Endothelial cell (in vitro differentiated cells): Measurements from ENCODE around the gene CPOX. TPM values are rescaled to one million over a fixed set of nuclear protein-coding genes. Genes with fewer than 3 reads are reported as not detected.
A peak's percentile ranks its signal among the peaks of the same experiment; 100 is the strongest.

Source experiments
- DNase-seq: peaks from one replicate; pipeline ENCODE4 v3.0.0; 2021; ENCODE audit warnings: low spot score
- H3K27ac Mint-ChIP-seq: one replicate; pipeline ENCODE4 v1.8.0; 2021; ENCODE audit warnings: mixed read lengths, inconsistent platforms; ENCODE audit not compliant: unreplicated experiment
- H3K27me3 Mint-ChIP-seq: one replicate; pipeline ENCODE4 v1.8.0; 2021; ENCODE audit warnings: mild to moderate bottlenecking, moderate library complexity, mixed read lengths, inconsistent platforms; ENCODE audit not compliant: unreplicated experiment
- H3K36me3 Mint-ChIP-seq: one replicate; pipeline ENCODE4 v1.8.0; 2021; ENCODE audit warnings: mild to moderate bottlenecking, low read depth, mixed read lengths, inconsistent platforms; ENCODE audit not compliant: unreplicated experiment
- H3K4me1 Mint-ChIP-seq: one replicate; pipeline ENCODE4 v1.8.0; 2021; ENCODE audit warnings: mild to moderate bottlenecking, mixed read lengths, inconsistent platforms; ENCODE audit not compliant: unreplicated experiment
- H3K4me3 Mint-ChIP-seq: one replicate; pipeline ENCODE4 v1.8.0; 2021; ENCODE audit warnings: mild to moderate bottlenecking, mixed read lengths, inconsistent platforms; ENCODE audit not compliant: unreplicated experiment
- H3K9me3 Mint-ChIP-seq: one replicate; pipeline ENCODE4 v1.8.0; 2021; ENCODE audit warnings: mixed read lengths, inconsistent platforms; ENCODE audit not compliant: unreplicated experiment
- total RNA-seq: library from RNA; stranded (reverse); fragmentation: NEBNext Ultra II Directional; extraction: Animal tissue kit (Norgen Biotek cat#: 25700); gene quantifications from one replicate; pipeline ENCODE4 v1.2.1, GENCODE V29; 2021; ENCODE audit not compliant: unreplicated experiment
- TF ChIP-seq, protein P1 (sequence below): fragments of 200-600 bp; sonication (generic); IDR thresholded peaks from one replicate; pipeline ENCODE4 v1.5.0; 2021; ENCODE audit warnings: antibody characterized with exemption; ENCODE audit not compliant: unreplicated experiment

CPOX gene
- total RNA-seq, 1 donor from 2014 or later = 21.5 TPM

- H3K4me1 Mint-ChIP-seq = peaks cover 4% of the 10 kb centered on the region
- H3K9me3 Mint-ChIP-seq = no peaks in the 10 kb centered on the region
- no peaks in the 10 kb centered on the region for H3K27me3 Mint-ChIP-seq
- no peak for DNase-seq
- H3K4me3 Mint-ChIP-seq = no peak overlapping the region
- no peaks in the 10 kb centered on the region for H3K36me3 Mint-ChIP-seq
- TF ChIP-seq, protein P1, sequence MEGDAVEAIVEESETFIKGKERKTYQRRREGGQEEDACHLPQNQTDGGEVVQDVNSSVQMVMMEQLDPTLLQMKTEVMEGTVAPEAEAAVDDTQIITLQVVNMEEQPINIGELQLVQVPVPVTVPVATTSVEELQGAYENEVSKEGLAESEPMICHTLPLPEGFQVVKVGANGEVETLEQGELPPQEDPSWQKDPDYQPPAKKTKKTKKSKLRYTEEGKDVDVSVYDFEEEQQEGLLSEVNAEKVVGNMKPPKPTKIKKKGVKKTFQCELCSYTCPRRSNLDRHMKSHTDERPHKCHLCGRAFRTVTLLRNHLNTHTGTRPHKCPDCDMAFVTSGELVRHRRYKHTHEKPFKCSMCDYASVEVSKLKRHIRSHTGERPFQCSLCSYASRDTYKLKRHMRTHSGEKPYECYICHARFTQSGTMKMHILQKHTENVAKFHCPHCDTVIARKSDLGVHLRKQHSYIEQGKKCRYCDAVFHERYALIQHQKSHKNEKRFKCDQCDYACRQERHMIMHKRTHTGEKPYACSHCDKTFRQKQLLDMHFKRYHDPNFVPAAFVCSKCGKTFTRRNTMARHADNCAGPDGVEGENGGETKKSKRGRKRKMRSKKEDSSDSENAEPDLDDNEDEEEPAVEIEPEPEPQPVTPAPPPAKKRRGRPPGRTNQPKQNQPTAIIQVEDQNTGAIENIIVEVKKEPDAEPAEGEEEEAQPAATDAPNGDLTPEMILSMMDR = no peak
- no peak overlapping the region for H3K27ac Mint-ChIP-seq
These were observed 7.1 kb upstream of the CPOX start for GRCh38 chr3:98600412-98601095.

GRCh38 chr3:98599647-98600411 is 6.4 kb upstream of the CPOX start:
- Mint-ChIP-seq H3K4me1 (peaks cover 4% of the 10 kb centered on the region), H3K4me3 (no peak overlapping the region), H3K36me3 (no peaks in the 10 kb centered on the region), H3K9me3 (no peaks in the 10 kb centered on the region), H3K27me3 (no peaks in the 10 kb centered on the region), H3K27ac (no peak overlapping the region)
- no peak for DNase-seq
- TF ChIP-seq, protein P1 = no peak

GRCh38 chr3:98598492-98598891 is 5.1 kb upstream of the CPOX start:
- no peak for DNase-seq
- Mint-ChIP-seq H3K4me3 (no peak overlapping the region), H3K36me3 (no peaks in the 10 kb centered on the region), H3K4me1 (peaks cover 9% of the 10 kb centered on the region), H3K27me3 (no peaks in the 10 kb centered on the region), H3K27ac (no peak overlapping the region), H3K9me3 (no peaks in the 10 kb centered on the region)
- TF ChIP-seq, protein P1 = no peak

DNA sequence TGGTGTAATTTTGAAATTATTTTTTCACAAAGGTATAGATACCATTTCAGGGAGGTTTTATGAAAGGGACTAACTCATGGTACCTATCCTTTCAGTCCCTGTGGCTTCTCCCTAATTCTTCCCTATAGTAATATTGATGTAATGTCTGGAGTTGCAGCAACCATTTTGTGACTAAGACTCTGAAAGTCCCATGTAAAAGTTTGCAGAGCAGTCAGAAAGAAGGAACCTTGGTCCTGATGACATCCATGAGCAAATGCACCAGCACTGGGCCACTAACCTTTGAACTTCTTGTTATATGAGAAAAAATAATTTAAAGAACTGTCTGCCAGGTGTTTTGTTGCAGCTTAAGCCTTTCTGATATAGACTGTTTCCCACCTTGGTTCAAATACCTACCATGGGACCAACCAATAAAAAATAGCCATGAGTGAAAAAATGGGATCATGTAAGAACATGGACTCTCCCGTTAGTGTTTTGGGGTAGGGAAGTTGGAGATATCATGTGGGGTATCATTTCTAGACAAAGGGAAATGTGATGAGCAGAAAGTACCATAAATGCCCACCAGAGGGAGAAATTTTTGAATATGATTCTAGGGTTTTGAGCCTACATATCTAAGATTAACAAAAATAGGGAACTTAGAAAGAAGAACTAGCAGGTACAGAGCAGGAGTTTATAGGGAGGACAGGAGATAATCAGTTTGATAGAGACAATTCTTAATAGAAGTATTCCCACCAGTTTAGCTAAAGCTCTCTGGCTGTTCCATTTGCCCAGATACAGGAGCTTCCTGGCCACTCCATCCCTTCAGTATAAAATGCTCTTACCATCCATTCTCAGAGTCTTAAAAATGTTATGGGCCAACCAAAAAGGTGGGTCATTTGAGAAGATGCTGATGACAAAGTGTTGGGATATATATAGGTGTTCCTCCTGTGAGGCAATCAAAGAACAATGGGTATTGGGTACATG is 3.4 kb upstream of the CPOX start:
- DNase-seq = peak; percentile 11
- no peaks in the 10 kb centered on the region for H3K9me3 Mint-ChIP-seq
- TF ChIP-seq, protein P1 = peak; percentile 92
- H3K36me3 Mint-ChIP-seq = no peaks in the 10 kb centered on the region
- H3K4me3 Mint-ChIP-seq = no peak overlapping the region
- no peak overlapping the region for H3K27ac Mint-ChIP-seq
- no peaks in the 10 kb centered on the region for H3K27me3 Mint-ChIP-seq
- peaks cover 15% of the 10 kb centered on the region for H3K4me1 Mint-ChIP-seq
